GM19455 (cell line): ENCODE data around the gene HOXB9.

Experiments used
- ATAC-seq: cut with Tn5 transposase; IDR thresholded peaks from one replicate; pipeline ENCODE4 v1.9.1; 2021; ENCODE audit not compliant: unreplicated experiment

The HOXB9 gene

GRCh38 chr17:48639982-48640857 lies 14.1 kb upstream of the HOXB9 start:
- no peak for ATAC-seq

GRCh38 chr17:48639136-48639535 lies 13.0 kb upstream of the HOXB9 start:
- no peak for ATAC-seq

GRCh38 chr17:48637323-48638260 lies 11.4 kb upstream of the HOXB9 start:
- ATAC-seq: no peak

GRCh38 chr17:48636177-48637018 lies 10.2 kb upstream of the HOXB9 start:
- no peak for ATAC-seq

- no peak for ATAC-seq
Observed at GRCh38 chr17:48634493-48635208, 8.5 kb upstream of the HOXB9 start.

GRCh38 chr17:48633266-48633677 lies 7.1 kb upstream of the HOXB9 start:
- no peak for ATAC-seq

- ATAC-seq: no peak
Observed at GRCh38 chr17:48632579-48633265, 6.6 kb upstream of the HOXB9 start.

- ATAC-seq: no peak
Observed at GRCh38 chr17:48631693-48632578, 5.8 kb upstream of the HOXB9 start.

GRCh38 chr17:48630925-48631692 lies 5.0 kb upstream of the HOXB9 start:
- ATAC-seq: no peak

- no peak for ATAC-seq
Observed at GRCh38 chr17:48630009-48630924, 4.1 kb upstream of the HOXB9 start.

- ATAC-seq: no peak
Observed at GRCh38 chr17:48629411-48629759, 3.2 kb upstream of the HOXB9 start.

- no peak for ATAC-seq
Observed at GRCh38 chr17:48628649-48629410, 2.7 kb upstream of the HOXB9 start.

GRCh38 chr17:48627623-48628521 lies 1.7 kb upstream of the HOXB9 start:
- ATAC-seq: no peak

- no peak for ATAC-seq
Observed at GRCh38 chr17:48627118-48627597, 1.0 kb upstream of the HOXB9 start.
